Activated gamma-delta T cell (primary cell): ENCODE measurements around the gene TMEM221.

Experiments used
- DNase-seq: peaks from one replicate; lab custom pipeline; 2025; lab: John Stamatoyannopoulos, UW

The TMEM221 gene

DNA sequence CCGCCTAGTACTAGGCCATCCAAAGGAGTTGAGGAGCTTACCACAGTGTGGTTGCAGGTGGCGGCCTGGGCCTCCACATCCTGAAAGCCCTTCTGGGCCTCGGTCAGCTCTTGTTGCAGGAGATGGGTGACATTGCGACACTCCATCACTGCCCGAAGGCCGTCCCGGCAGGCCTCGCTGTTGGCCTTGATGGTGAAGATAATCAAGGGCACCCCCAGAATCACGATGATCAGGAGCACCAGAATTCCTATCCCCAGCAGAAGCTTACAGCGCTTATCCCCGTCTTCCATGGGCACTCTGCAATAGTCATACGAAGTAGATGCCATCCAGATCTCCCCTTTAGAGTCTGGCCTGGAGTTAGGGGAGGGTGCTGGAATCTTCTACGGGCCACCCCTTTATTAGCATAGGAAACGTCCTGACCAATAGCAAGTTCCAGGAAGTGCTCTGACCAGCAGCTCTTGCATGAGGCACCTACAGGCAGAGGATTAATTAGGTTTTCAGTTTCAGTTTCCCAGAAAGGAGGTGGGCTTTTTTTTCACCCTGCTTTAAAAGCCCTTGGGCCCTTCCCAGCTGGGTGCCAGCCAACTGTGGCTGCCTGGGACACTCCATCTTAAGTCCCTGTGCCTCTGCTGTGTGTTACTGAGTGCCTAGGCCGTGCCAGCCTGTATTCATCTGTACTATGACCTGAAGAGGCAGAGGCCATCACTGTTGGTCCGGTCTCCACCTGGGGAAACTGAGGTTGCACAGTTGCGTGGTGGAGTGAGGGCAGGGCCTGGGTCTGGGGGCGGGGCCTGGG, 43.0 kb downstream of the TMEM221 start, which contains the start of gene BST2:
TSS of gene BST2 (minus strand) at position 381 of the 796 bp plus-strand sequence. CDS start at position 326, 55 bp downstream.
- DNase-seq: no peak

DNA sequence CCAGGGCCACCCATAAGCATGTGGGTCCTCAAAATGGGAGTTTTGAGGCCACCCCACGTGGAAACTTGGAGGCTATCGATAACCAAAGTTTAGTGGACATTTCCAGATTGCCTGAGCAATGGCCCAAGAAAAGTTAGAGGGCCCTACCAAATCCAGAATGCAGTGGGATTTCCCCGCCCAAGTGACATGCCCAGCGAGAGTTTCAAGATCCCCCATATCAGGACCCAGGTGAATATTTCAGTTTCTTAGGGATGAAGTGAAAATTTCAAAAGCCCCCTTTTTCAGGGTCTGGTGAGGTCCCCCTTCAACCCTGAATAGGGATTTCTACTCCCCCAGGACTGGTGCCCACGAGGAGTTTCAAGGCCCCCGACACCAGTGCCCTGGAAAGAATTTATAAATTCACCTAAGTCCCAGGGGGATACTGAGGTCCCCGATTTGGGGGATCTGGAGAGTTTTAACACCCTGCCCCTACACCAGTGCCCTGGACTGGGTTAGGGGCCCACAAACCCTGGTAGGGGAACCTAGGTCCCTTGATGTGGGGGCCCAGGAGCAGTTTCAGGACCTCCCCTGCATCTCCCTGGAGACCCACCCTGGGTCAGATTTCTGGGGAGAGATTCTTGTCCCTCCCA, 43.7 kb downstream of the TMEM221 start:
- no peak for DNase-seq

DNA sequence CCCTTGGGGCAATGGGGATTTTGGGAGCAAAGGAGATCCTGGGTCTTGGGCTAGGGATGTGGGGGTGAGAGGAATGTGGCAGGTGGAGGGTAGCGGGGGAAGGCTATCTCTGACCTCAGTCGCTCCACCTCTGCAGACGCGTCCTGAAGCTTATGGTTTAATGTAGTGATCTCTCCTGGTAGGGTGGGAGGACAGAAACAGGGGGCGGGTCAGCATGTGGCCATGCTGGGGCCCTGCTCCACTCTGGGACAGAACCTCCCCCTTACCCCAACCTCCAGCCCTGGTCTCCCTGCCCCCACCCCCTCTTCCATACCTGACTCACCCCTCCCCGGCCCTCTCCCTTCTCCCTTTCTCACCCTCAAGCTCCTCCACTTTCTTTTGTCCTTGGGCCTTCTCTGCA, 44.5 kb downstream of the TMEM221 start:
- no peak for DNase-seq

DNA sequence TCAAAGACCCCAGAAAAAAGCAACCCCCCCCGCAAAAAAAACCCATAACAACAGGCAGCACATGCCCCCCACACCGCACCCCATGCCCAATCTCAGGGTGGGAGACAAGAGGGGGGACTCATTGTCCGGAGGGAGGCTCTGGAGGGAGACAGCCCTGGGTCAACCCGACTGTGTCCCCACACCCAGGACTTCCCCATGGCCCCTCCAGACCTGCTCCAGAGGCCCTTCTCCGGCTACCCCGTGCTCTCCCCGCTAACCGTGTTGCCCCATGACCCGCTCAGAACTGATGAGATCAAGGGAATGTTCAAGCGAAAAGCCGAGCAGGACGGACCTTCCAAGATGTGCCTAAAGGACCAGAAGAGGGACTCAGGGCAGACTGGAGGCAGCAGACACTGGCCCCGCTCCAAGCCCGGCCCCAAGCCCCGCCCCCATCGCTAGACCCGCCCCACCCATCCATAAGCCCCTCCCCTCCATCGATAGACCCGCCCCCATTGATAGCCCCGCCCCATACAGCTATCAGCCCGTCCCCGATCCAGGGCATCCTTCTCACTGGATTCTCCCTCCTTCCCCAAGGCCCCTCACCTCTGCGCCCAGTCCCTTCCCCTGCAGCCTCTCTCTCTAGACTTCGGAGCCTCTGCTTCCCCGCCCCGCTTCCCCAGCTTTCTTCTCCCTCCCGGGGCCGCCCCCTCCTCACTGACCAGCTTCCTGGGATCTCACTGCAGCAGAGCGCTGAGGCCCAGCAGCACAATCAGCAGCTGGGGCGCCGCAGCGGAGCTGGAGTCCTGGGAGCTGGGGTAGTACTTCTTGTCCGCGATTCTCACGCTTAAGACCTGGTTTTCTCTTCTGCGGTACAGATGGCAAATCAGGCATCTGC, 45.2 kb downstream of the TMEM221 start:
- no peak for DNase-seq

DNA sequence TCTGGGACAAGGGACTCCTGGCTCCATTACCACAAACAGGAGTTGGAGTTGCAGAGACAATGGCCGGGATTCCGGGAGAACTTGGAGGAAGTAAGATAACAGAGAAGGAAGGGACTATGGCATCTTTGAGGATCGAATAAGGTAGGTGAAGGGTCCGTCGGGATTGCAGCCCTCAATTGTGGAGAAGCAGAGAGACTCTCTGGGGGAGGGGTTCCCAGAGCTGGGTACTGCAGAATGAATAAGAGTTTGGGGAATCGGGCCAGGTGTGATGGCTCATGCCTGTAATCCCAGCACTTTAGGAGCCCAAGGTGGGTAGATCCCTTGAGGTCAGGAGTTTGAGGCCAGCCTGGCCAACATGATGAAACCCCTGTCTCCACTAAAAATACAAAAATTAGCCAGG, 46.8 kb downstream of the TMEM221 start:
- DNase-seq: no peak

DNA sequence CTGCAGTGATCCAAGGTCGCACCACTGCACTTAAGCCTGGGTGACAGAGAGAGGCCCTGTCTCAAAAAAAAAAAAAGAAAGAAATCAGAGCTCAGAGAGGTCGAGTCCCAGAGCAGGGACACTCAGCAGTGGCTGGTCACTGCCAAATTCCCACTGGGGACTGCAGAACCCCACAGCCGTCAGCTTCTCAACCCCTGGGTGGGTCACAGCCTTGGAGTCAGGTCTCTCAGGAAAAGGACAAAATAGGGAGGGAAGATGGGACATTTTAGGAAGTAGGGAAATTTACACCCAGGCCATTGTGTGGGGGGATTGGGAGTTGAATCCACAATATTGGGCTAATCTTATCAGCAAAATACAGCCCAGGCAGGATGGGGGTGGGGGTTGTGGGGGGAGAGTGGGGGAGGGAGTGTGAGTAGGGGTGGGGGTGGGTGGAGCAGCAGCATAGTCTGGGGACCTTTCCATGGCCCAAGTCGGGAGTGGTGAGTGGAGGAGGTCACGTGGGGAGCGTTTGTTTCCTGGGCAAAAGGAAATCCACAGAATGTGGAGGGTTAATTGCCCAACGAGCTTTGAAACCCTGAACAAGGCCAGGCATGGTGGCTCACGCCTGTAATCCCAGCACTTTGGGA, 49.5 kb downstream of the TMEM221 start:
- DNase-seq: no peak

DNA sequence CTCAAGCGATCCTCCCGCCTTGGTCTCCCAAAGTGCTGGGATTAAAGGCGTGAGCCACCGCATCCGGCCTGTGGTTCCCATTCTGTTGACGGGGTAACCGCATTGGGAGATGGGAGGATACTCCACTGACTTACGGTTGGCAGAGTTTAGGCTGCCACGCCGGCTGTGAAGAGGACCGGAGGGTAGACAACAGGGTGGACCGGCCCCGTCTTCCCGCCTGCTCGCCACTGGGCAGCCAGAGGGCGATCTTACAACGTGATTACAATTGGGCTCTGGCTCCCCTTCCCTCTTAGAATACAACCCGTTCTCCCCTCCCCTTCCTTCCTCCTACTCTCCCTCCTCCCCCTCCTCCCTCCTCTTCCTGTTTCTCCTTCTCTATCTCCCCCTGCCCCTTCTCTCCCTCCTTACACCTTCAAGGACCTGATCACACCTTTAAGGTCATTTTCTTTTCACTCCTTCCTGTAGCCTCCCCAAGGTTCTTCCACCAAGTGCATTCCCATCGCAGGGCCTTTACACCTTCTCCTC, 53.5 kb downstream of the TMEM221 start:
- no peak for DNase-seq

DNA sequence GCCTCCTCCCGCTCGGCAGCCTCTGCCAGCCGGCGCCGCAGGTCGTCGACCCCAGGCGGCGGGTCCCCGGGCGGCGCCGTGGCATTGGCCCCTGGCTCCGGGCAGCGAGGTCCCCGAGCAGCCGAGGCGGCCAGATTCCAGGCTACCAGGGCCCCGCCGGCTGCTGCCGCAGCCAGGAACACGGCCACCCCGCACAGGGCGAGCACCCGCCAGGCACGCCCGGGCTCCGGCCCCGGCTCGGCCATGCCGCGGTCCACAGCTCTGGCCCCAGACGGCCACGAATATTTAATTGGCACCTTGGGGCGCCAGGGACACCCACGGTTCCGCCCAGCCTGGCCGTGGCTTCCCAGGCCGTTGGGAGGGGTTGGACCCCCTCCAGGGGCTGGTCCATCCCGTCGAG, 54.6 kb downstream of the TMEM221 start, which contains the start of gene CCDC194:
TSS of gene CCDC194 (minus strand) at position 283 of the 400 bp plus-strand sequence. CDS start at position 245, 38 bp downstream.
- no peak for DNase-seq

DNA sequence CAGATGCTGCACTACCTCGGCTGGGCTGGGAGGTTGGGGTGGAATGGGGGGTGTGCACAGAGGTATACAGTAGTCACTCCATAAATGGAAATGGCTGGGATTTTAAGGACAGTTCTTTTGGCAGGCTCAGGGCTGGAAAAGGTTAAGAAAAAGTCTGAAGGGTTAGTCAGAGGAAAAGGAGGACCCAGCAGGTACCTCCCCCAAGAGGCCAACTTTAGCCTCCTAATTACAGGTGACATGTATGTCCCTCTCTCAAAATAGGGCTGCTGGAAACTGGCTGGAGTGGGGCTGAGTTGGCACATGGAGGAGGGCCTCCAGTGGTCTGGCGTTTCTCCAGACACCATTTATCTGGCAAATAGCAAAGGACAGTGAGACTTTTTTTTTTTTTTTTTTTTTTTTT, 55.5 kb downstream of the TMEM221 start:
- DNase-seq: no peak

DNA sequence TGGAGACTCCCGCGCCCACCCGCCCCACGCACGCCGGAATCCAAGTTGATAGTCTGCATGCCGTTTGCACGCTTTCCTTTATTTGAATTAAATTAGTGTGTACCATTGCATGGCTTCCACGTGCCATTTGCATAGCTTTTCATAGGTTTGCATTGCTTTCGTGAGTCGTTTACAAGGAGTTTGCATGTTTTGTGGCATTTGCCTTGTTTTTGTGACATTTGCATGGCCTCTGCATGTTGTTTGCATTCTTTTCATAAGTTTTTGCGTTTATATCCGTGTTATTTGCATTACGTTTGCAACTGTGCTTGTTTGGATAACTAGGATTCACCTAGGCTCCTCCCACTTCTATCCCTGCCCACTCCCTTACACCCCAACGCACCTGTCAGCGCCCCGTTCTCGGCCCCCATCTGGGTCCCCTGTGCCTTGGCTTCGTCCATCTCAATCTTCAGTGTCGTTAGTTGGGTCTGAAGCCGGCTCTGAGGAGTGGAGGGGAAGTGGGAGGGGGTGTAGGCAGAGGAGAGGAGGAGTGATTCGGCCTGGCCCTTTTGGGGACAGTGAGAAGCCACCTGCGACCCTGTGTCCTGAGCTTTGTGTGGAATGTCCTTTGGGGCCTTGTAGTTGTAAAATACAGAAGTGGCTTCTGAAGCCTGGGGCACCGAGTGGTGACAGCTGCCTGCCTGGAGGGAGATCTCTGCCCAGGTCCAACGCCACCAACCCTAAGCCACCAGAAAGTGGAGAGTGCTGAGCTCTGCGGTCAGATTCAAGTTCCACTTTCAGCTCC, 56.9 kb downstream of the TMEM221 start:
- DNase-seq: no peak

DNA sequence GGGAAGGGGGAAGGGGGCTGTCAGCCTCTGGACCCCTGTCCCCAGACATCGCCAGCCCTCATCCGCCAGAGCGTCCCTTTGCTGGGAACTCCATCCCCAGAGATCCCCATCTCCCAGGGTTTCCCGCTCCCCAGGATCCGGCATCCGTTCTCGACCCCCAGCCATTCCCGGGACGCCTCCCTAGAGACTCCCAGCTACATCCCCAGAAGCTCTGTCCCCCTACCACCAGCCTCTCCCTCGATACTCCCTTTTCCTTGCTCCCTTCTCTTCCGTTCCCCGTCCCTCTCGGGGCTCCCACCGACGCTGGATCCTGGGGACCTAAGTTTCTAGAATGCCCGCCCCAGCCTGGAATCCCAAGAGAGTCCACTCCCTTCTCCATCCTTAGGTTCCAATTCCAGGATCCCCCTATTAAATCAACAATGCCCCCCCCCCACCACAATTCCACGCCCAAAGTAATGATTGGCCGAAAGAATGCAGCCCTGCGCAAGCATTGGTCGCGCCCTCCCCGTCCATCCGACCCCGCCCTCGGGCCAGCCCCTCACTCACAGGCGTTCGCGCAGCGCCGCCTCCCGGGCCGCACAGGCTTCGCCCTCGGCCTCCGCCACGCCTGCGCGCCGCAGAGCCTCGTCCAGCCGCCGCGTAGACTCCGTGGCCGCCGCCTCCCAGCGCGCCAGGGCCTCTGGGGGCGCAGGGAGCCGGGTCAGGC, 57.6 kb downstream of the TMEM221 start:
- peak; percentile 81 for DNase-seq

DNA sequence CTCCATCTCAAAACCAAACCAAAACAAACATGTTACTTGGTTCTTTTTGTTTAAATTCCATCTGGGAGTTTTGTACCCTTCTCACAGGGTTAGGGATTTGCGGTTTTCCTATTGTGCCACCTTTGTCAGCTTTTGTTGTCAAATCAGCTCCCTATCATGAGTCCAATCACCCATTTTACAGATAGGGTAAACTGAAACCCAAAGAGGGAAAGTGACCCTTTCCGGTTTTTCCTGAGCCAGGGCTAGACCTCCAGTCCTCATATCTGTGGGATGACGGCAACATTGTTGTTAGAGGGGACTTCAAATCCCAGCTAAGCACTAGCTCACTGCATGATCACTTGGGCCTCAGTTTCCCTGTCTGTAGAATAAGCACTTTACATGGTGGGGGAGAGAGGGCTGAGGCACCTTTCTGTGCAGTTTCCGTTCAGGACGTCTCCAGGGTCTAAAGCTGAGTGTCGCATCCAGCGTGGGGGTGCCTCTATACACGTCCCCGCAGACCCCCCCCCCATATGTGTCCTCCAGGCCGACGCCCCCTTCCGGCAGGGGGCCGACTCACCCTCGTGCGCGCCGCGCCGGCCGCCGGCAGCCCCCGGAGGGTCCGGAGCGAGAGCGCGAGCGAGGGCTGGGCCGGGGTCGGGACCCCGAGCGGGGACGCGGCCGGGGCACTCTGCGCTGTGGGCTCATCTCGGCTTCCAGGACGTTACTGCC, 58.4 kb downstream of the TMEM221 start:
- no peak for DNase-seq

DNA sequence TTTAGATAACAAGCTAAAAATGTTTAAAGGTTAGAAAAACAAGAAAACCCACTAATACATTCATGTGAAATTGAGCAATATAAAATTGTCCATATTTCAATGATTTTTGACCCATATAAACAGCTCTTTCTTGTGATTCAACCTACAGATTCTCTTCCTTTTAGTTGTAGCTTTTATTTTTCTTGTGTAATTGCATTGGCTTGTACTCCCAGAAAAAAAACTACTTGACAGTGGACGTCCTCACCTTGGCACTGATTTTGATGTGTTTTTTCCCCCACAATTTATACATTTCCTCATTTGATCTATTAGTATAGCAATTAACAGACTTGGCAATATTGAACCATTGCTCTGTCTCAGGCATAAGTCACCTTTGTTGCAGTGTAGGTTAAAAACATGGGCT, 59.2 kb downstream of the TMEM221 start:
- DNase-seq: no peak

DNA sequence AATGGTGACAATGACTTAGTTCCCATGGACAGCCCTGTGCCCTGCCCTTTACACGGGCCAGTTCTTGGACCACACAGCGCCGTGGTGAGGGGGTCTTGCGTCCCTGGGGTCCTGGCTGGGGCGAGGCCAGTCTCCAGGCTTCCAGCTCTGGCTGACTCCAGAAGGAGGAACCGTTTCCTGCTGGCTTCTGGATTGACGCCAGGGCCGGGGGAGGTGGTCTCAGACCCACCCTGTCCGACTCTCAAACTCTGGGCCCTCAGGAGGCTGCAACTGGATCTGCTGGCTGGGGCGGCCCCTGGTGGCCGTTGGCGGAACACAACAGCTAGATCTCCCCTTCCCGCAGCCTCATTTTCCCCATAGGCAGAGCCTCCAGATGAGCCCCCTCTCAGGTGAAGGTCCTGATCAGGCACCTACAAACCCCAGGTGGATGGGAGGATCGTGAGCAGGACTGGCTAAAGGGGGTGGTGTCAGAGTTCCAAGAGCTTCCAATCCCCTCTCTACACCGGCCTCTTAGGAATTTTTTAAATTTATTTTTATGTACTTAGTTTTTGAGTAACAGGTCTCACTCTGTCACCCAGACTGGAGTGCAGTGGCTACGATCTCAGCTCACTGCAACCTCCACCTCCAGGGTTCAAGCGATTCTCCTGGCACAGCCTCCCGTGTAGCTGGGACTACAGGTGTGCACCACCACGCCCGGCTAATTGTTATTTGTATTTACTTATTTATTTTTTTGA, 62.4 kb downstream of the TMEM221 start:
- no peak for DNase-seq
